RPMI7951 (cell line): ENCODE results near the gene SSH2. TPM values are rescaled to one million over a fixed set of nuclear protein-coding genes. Genes with fewer than 3 reads are reported as not detected.

Experiments
- DNase-seq: peaks from one replicate; pipeline ENCODE4 v3.0.0-alpha.2; 2012; ENCODE audit warnings: low read depth
- total RNA-seq: library from RNA; depleted of rRNA; stranded (reverse); fragments of >200 nt; shearing (Covaris generic); gene quantifications from 2 replicates; pipeline ENCODE4 v1.2.3, GENCODE V29; 2014

The SSH2 gene
- total RNA-seq, 1 experiment from 2014 or later, result 8.7 TPM

- no peak for DNase-seq
These were observed 299.3 kb downstream of the SSH2 start for GRCh38 chr17:29630630-29631193.

DNA sequence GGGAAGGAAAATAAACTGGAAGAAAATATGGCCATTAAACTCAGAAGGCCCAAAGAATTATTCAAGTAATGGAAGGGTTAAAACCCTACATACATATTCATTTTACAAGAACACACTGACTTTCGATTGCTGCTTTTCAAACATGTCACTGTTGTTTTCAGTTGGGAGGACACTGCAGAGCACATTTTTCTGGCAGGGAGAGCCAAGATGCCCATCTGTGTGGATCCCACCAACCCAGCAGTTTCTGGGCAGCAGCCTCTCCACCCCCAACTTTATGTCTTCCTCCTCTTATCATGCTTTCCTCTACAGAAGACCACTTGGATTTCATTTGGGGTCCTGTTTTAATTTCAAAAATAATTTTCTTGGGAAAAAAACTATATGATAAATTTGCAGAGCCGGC lies 300.2 kb downstream of the SSH2 start:
- no peak for DNase-seq

- DNase-seq, result no peak
These were observed 301.4 kb downstream of the SSH2 start for GRCh38 chr17:29628644-29629043.

DNA sequence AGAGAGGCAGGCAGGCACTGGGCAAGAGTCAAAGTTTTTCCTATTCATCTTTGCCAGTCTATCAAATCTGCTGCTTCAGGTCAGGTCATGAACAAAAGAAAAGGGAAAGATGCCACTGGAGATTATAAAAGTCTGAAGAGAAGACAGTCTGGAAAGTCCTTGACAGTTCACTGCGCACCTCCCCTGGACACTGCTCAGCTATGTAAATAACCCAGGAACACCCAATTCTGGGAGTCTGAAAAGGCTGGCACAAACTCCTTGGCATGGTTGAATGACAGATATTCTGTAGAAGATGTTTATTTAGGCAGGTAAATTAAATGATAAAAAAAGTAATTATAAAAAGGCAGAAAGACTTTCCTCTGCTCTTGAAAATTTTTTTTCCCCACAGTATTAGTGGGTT lies 302.1 kb downstream of the SSH2 start:
- no peak for DNase-seq

DNA sequence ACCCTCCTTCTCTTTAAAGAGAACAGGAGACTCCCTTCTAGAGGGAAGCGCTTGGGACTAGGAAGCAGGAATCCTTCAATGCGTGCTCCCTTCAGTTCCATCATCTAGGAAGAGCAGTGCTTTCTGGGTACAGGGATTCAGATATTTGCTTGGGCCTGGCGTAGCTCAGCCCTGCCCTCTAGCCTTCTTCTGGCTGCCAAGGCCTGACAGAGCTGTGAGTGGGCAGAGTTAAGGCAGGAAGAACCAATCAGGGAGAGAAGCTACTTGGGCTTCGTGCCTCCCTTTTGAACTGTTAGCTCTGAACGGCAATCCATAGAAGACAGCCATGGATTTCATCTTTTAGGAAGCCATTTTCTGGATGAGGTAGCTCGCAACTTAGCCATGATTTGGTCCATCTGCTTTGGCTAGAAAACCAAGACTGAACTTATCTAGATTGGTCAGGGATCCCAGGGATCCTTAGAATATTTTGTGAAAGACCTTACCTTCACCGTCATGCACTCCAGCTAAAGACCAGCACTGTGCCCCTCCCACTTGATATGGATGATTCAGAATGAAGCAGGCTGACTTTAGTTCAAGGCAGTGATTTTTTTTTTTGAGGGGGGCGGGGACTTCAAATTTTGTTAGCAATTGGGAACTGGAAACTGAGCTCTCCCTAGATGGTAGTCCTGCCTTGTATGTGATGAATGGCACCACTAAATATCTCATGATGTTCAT lies 304.8 kb downstream of the SSH2 start:
- peak; percentile 73 for DNase-seq

GRCh38 chr17:29624586-29624985 lies 305.4 kb downstream of the SSH2 start:
- no peak for DNase-seq

DNA sequence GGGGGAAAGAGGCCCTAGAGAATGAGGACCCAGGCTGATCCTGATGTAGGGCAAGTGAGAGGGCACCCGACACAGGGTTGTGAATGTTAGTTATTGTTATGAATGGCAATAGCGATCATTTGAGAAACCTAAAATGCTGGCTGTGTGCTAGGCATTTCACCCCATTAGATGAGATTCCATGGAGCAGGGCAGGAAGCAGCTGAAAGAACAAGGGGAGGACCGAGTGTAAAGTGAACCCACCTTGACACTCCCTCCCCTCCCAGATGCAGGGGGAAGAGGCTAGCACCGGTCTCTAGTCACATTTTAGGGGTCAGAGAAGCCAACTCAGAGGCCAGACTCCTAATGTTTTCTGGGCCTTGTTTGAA lies 306.8 kb downstream of the SSH2 start:
- DNase-seq, result no peak

GRCh38 chr17:29622337-29623282 lies 307.4 kb downstream of the SSH2 start, which contains the start of gene CORO6:
CORO6 (minus strand) TSS chr17:29622912; CDS start chr17:29621421, 1,491 bp downstream.
- peak; percentile 54 for DNase-seq

DNA sequence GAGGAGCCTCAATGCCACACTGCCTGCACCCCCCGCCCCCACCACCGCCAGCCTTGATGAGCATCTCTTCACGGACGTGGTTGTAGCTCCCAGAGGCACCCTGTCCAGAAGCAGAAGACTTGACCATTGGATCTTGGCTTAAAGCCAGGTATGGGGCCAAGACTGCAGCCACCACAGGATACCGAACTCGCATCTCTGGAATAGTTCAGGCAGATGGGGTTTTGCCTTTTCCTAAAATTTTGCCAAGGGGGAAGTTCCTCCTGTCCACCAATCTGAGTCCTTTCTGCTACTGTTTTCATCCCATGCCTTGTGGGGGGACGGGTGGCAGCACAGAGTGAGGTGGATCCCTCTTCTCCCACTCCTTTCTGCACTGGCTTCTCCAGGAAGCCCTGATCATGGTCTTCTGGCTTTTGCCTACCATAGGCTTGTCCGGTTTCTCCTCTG lies 308.3 kb downstream of the SSH2 start:
- peak; percentile 91 for DNase-seq

GRCh38 chr17:29620779-29621500 lies 309.1 kb downstream of the SSH2 start:
- no peak for DNase-seq

- peak; percentile 81 for DNase-seq
These were observed 309.8 kb downstream of the SSH2 start for GRCh38 chr17:29620271-29620670.

- DNase-seq, result peak; percentile 63
These were observed 310.8 kb downstream of the SSH2 start for GRCh38 chr17:29619251-29619650.

DNA sequence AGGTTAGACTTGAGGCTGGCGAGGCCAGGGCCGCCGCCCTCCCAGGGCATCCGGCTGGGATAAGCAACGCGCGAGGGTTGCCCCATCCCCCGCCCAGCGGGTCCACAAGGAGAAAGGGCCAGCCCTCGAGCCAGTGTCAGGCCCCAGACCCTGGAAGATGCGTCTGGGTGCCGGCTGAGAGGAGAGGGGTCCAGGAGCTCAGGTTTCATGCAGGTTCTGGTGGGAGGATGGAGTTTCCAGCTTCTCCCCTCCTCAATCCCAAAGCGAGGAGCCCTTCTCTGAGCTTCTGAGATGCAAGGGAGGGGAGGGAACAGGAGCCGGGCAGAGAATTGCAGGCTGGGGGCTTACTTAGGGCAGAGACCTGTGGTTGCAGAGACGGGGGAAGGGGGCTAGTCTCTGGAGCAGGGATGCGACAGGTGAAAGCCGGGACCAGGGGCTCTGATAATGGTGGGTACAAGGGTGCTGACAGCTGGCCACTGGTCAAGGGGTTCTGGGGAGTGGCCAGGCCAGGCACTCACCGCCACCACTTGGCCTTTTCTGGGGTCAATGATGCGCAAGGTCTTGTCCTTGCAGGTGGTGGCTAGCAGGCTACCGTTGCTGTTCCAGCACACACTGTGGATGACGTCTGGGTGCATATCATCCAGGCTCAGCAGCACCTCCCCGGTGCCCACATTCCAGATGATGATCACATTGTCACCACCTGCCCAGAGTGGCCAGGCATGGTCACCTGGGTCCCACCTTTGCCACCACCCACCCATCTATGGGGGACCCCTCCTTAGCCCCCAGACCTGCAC lies 311.6 kb downstream of the SSH2 start:
- DNase-seq, result no peak

GRCh38 chr17:29617481-29618271 lies 312.4 kb downstream of the SSH2 start:
- no peak for DNase-seq

DNA sequence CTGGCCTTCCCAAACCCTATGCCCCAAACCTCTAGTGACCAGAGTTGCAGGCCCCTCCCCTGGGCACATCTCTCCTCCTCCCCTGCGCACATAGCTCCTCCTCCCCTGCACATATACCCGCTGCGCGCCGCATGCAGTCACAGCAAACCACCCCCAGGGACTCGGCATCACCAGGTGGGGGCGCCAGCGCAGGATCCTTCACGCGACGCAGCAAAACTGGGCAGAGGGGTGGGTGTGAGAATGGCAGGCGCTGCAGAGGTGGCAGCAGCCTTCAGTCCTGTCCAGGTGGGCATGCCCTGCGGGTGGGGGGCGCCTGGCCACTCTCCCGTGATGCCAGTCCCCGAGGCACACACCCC lies 312.9 kb downstream of the SSH2 start:
- no peak for DNase-seq

DNA sequence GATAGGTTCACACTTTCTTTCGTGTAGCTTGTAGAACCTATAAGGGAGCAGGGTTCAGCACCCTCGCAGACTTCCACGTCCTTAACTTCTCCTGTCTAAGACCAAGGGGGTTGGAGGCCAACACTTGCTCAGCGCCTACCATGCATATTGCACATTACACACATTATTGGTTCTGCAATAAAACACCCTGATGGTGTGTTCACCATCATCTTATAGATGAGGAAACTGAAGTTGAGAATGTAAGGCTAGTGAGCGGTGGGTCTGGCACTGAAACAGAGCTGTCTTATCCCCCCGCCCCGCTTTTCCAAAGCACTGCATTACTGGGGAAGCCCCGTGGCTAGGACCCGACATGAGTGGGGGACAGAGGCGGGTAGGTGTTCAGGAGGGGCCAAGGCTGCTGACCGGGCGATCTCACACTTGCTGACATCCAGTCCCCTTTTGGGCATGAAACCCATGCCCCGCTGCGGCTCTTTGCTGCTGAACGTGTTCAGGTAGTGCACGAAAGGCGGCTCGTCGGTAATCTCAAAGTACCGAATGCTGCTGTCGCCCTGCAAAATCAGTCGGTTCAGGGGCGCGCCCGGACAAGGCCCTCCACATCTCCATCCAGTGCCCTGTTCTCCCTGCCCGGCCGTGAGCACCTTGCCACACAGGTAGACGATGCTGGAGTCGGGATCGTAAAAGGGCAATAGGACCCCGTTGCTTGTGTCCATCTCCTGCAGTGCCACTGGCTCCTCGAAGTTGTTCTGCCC lies 313.6 kb downstream of the SSH2 start:
- DNase-seq, result no peak

DNA sequence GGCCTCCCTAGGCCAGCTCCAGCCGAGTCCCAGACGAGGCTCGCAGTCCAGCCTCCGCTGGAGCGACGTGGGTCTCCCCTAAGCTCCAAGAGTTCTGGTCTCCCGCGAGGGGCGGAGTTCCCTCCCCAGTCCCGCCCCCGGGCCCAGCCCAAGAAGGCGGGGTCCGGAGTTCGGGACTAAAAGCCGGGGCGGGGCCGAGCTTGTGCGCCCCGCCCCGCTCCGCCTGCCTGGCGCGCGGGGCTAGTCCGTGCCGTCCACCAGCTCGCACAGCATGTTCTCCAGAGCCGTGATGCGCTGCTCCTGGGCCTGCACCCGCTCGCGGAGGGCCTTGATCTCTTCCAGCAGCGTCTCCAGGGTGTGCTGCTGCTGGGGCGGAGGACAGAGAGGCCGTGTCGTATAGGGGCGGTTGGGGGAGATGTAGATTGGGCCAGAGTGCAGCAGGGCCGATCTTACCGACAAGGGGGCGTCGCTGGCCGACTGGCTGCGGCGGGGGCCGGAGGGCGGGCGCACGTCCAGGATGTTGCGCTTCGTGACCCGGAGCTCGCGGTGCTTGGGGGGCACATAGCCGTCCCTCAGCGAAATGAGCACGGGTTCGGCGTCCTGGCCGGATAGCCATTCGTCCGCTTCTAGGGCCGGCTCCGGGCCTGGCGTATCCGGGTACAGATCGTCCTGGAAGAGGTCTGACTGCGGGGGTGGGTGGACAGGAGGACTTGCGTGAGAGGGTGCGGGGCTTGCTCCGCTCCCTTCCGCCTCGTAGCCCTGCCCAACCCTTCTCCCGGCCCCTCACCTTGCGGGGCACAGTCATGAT lies 314.3 kb downstream of the SSH2 start:
- peak; percentile 41 for DNase-seq

- DNase-seq, result no peak
These were observed 315.0 kb downstream of the SSH2 start for GRCh38 chr17:29615048-29615385.
